Kidney (tissue), 14 donors: ENCODE results near the gene SNU13. TPM values are rescaled to one million over a fixed set of nuclear protein-coding genes. Genes with fewer than 3 reads are reported as not detected.

ENCODE experiments used
- DNase-seq, 5 donors: peaks; one replicate each; pipeline ENCODE4 v3.0.0-alpha.2; 2013 to 2020
- FAIRE-seq: peaks from 2 replicates; lab custom pipeline; 2012; peaks lifted over from hg19 to GRCh38; lab: Jason Lieb, UNC
- H3K27ac ChIP-seq, 2 donors: one replicate each; pipeline ENCODE4 v1.7.0; 2013; ENCODE audit warnings: low read depth in 2 of 2, low read length in 2 of 2, inconsistent platforms in 1 of 2
- H3K27me3 ChIP-seq: one replicate; pipeline ENCODE4 v1.7.1; 2013; ENCODE audit warnings: low read length, inconsistent platforms; ENCODE audit not compliant: control insufficient read depth, insufficient read depth
- H3K36me3 ChIP-seq, 3 donors: one replicate each; pipeline versions ENCODE4 v1.7.0 to v1.7.1; 2013; ENCODE audit warnings: low read length in 3 of 3, control low read depth in 1 of 3, inconsistent platforms in 1 of 3; ENCODE audit not compliant: insufficient read depth in 3 of 3, control insufficient read depth in 2 of 3
- H3K4me1 ChIP-seq, 3 donors: one replicate each; pipeline versions ENCODE4 v1.7.0 to v1.7.1; 2013; ENCODE audit warnings: low read length in 3 of 3, inconsistent platforms in 1 of 3, low read depth in 1 of 3; ENCODE audit not compliant: control insufficient read depth in 2 of 3, insufficient read depth in 2 of 3
- H3K4me3 ChIP-seq, 3 donors: one replicate each; pipeline versions ENCODE4 v1.7.0 to v1.8.1; 2013; ENCODE audit warnings: low read length in 3 of 3, control low read depth in 1 of 3, inconsistent platforms in 1 of 3
- H3K9ac ChIP-seq, 3 donors: one replicate each; pipeline versions ENCODE4 v1.7.0 to v1.7.1; 2013; ENCODE audit warnings: low read length in 3 of 3, control low read depth in 1 of 3, inconsistent platforms in 1 of 3
- H3K9me3 ChIP-seq, 3 donors: one replicate each; pipeline versions ENCODE4 v1.7.0 to v1.7.1; 2013; ENCODE audit warnings: low read length in 3 of 3, control low read depth in 1 of 3, inconsistent platforms in 1 of 3; ENCODE audit not compliant: control insufficient read depth in 2 of 3, insufficient read depth in 1 of 3
- CTCF ChIP-seq: IDR thresholded peaks from 3 replicates; pipeline ENCODE4 v1.5.1; 2012; ENCODE audit warnings: mild to moderate bottlenecking, moderate library complexity, borderline replicate concordance; ENCODE audit not compliant: insufficient read depth; ENCODE audit errors: extremely low read depth
- intact Hi-C: fragments of 100-400 bp; cut with DNase I; formaldehyde crosslinking; loops from one replicate; pipeline ENCODE4 v1.11.1; 2022
- polyA plus RNA-seq: library from polyadenylated mRNA; stranded (reverse); fragments of 350-450 nt; fragmentation: Illumina TruSeq; extraction: RNeasy Lipid Tissue Mini Kit (QIAGEN cat#74804); gene quantifications from one replicate; pipeline ENCODE4 v1.2.3, GENCODE V29; 2014; ENCODE audit warnings: low read depth, low replicate concordance; ENCODE audit not compliant: insufficient read depth
- total RNA-seq: library from RNA; stranded (reverse); fragmentation: NEBNext Ultra II Directional; extraction: Animal tissue kit (Norgen Biotek cat#: 25700); gene quantifications from one replicate; pipeline ENCODE4 v1.2.1, GENCODE V29; 2021
- donor health status: control.
- donor health status: control.
- donor health status: control.
- donor health status: control.
- donor health status: control.
- donor health status: DM: yes; HTN: yes; CAD: no.
- donor health status: Normal renal cell carcinoma (clear cell type).

SNU13 gene
- total and polyA plus RNA-seq, 2 donors from 2014 or later, result 132 to 217 TPM

- Histone ChIP-seq H3K4me1 (no peaks in the 10 kb centered on the region), H3K27ac (no peak overlapping the region), H3K9me3 (no peaks in the 10 kb centered on the region), H3K4me3 (no peak overlapping the region), H3K9ac (no peak overlapping the region), H3K27me3 (no peaks in the 10 kb centered on the region), H3K36me3 (no peaks in the 10 kb centered on the region)
- intact Hi-C loops, result no loop called here
- no peak for TF ChIP-seq CTCF
- FAIRE-seq (no peak), DNase-seq (no peak)
These were observed 20.7 kb upstream of the SNU13 start for GRCh38 chr22:41709341-41709740.

- peaks cover 0 to 3% (median 0%) of the 10 kb centered on the region in 3 donors for H3K4me1 ChIP-seq
- no peaks in the 10 kb centered on the region for H3K9me3 ChIP-seq
- no peak overlapping the region for H3K9ac ChIP-seq
- TF ChIP-seq CTCF, result no peak
- intact Hi-C loops, result no loop called here
- H3K36me3 ChIP-seq, result no peaks in the 10 kb centered on the region
- no peak overlapping the region for H3K4me3 ChIP-seq
- no peaks in the 10 kb centered on the region for H3K27me3 ChIP-seq
- DNase-seq, result no peak
- FAIRE-seq, result no peak
- H3K27ac ChIP-seq, result no peak overlapping the region
These were observed 14.1 kb upstream of the SNU13 start for GRCh38 chr22:41702763-41703162.

- Histone ChIP-seq H3K4me3 (no peak overlapping the region), H3K36me3 (no peaks in the 10 kb centered on the region), H3K27ac (no peak overlapping the region), H3K9me3 (no peaks in the 10 kb centered on the region), H3K27me3 (no peaks in the 10 kb centered on the region), H3K4me1 (peaks cover 0 to 13% (median 2%) of the 10 kb centered on the region in 3 donors), H3K9ac (no peak overlapping the region)
- FAIRE-seq, result no peak
- intact Hi-C loops, result no loop called here
- peak in 1 of 5 donors; percentile 53 for DNase-seq
- no peak for TF ChIP-seq CTCF
These were observed 11.4 kb upstream of the SNU13 start for GRCh38 chr22:41700108-41700364.

GRCh38 chr22:41699264-41700107 lies 10.8 kb upstream of the SNU13 start, which contains the start of gene MEI1:
MEI1 (plus strand) TSS chr22:41699503; CDS start chr22:41699539, 36 bp downstream.
- no peak within 1 kb of the TSS for H3K9ac ChIP-seq
- peaks cover 0 to 13% (median 2%) of the 10 kb centered on the region in 3 donors for H3K4me1 ChIP-seq
- H3K9me3 ChIP-seq, result no peaks in the 10 kb centered on the region
- no peak for TF ChIP-seq CTCF
- no peaks in the 10 kb centered on the region for H3K36me3 ChIP-seq
- no peak for FAIRE-seq
- peak; percentile 87 to 93 (median 93) for DNase-seq
- no peaks in the 10 kb centered on the region for H3K27me3 ChIP-seq
- H3K27ac ChIP-seq, result no peak within 1 kb of the TSS
- intact Hi-C loops, result no loop called here
- H3K4me3 ChIP-seq, result peak within 1 kb of the TSS in 1 of 3 donors; percentile 6
